GM19328 (cell line): ENCODE results near the gene RER1.
"Not testable (repeated sequence)": the region's sequence is repeated elsewhere in the genome, so short reads cannot be mapped to it uniquely, and the experiment has no call there.

Source experiments
- ATAC-seq: cut with Tn5 transposase; IDR thresholded peaks from one replicate; pipeline ENCODE4 v1.9.1; 2021; ENCODE audit warnings: mild to moderate bottlenecking, moderate library complexity; ENCODE audit not compliant: unreplicated experiment

RER1 gene

GRCh38 chr1:2440346-2440745 lies 48.7 kb downstream of the RER1 start:
- ATAC-seq = not testable (repeated sequence)

- ATAC-seq = no peak
Observed at GRCh38 chr1:2441746-2442145, 50.1 kb downstream of the RER1 start.

GRCh38 chr1:2442661-2443060 lies 51.0 kb downstream of the RER1 start:
- ATAC-seq = no peak

- ATAC-seq = no peak
Observed at GRCh38 chr1:2443277-2444137, 51.9 kb downstream of the RER1 start.

- no peak for ATAC-seq
Observed at GRCh38 chr1:2444138-2444591, 52.5 kb downstream of the RER1 start.

GRCh38 chr1:2445162-2445822 lies 53.7 kb downstream of the RER1 start:
- no peak for ATAC-seq

- ATAC-seq = no peak
Observed at GRCh38 chr1:2445823-2446215, 54.2 kb downstream of the RER1 start.

GRCh38 chr1:2446394-2446793 lies 54.8 kb downstream of the RER1 start:
- no peak for ATAC-seq

- ATAC-seq = no peak
Observed at GRCh38 chr1:2446861-2447260, 55.2 kb downstream of the RER1 start.

GRCh38 chr1:2447276-2448097 lies 55.8 kb downstream of the RER1 start:
- no peak for ATAC-seq

GRCh38 chr1:2448098-2448445 lies 56.4 kb downstream of the RER1 start:
- no peak for ATAC-seq

- ATAC-seq = no peak
Observed at GRCh38 chr1:2449636-2450454, 58.2 kb downstream of the RER1 start.

- ATAC-seq = no peak
Observed at GRCh38 chr1:2451741-2452140, 60.1 kb downstream of the RER1 start.

GRCh38 chr1:2452201-2452931 lies 60.7 kb downstream of the RER1 start:
- no peak for ATAC-seq

GRCh38 chr1:2452932-2453315 lies 61.3 kb downstream of the RER1 start:
- no peak for ATAC-seq

- no peak for ATAC-seq
Observed at GRCh38 chr1:2454227-2454626, 62.6 kb downstream of the RER1 start.
